ENCODE data around the gene SLC6A11. TPM values are rescaled to one million over a fixed set of nuclear protein-coding genes. Genes with fewer than 3 reads are reported as not detected.

SLC6A11 gene
- total and polyA plus RNA-seq, 2 of the 13 experiments (the other 11 are each of a cell fraction or from before 2014, with no cell fraction given): 17.9 to 34.5 TPM

- TF ChIP-seq HNRNPUL1 (IDR thresholded peaks at IDR 0.05; ENCODE audit: low read depth, low read length): no peak
- peak; percentile 74; the same call in 1 of the 2 replicates for TF ChIP-seq ZMYM3 (CRISPR knock-in tag; IDR thresholded peaks at IDR 0.05)
- TF ChIP-seq, protein P1, sequence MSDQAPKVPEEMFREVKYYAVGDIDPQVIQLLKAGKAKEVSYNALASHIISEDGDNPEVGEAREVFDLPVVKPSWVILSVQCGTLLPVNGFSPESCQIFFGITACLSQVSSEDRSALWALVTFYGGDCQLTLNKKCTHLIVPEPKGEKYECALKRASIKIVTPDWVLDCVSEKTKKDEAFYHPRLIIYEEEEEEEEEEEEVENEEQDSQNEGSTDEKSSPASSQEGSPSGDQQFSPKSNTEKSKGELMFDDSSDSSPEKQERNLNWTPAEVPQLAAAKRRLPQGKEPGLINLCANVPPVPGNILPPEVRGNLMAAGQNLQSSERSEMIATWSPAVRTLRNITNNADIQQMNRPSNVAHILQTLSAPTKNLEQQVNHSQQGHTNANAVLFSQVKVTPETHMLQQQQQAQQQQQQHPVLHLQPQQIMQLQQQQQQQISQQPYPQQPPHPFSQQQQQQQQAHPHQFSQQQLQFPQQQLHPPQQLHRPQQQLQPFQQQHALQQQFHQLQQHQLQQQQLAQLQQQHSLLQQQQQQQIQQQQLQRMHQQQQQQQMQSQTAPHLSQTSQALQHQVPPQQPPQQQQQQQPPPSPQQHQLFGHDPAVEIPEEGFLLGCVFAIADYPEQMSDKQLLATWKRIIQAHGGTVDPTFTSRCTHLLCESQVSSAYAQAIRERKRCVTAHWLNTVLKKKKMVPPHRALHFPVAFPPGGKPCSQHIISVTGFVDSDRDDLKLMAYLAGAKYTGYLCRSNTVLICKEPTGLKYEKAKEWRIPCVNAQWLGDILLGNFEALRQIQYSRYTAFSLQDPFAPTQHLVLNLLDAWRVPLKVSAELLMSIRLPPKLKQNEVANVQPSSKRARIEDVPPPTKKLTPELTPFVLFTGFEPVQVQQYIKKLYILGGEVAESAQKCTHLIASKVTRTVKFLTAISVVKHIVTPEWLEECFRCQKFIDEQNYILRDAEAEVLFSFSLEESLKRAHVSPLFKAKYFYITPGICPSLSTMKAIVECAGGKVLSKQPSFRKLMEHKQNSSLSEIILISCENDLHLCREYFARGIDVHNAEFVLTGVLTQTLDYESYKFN (CRISPR knock-in tag; conservative IDR thresholded peaks at IDR 0.05): peak; percentile 87
- TF ChIP-seq RXRB (CRISPR knock-in tag; IDR thresholded peaks at IDR 0.05; ENCODE audit: borderline replicate concordance): peak; percentile 50; the same call in 1 of the 2 replicates
- no peak for TF ChIP-seq ZNF496 (CRISPR knock-in tag; IDR thresholded peaks at IDR 0.05; ENCODE audit: insufficient replicate concordance)
- no peak for TF ChIP-seq CREB1 (IDR thresholded peaks at IDR 0.05)
- peak; percentile 39 for TF ChIP-seq CREB1 (CRISPR knock-in tag; IDR thresholded peaks at IDR 0.05)
- 0 out of 2 replicates have a peak, but pooled peaks have one; percentile 35 for TF ChIP-seq ZNF317 (CRISPR knock-in tag; IDR thresholded peaks at IDR 0.05)
- TF ChIP-seq HOXA3 (CRISPR knock-in tag; IDR thresholded peaks at IDR 0.05): peak; percentile 50; the same call in 1 of the 2 replicates
- TF ChIP-seq MEF2D (CRISPR knock-in tag; IDR thresholded peaks at IDR 0.05): 0 out of 2 replicates have a peak, but pooled peaks have one; percentile 28
- TF ChIP-seq ONECUT2 (CRISPR knock-in tag; IDR thresholded peaks at IDR 0.05): peak; percentile 97
- TF ChIP-seq TBX2 (CRISPR knock-in tag; IDR thresholded peaks at IDR 0.05; ENCODE audit: borderline replicate concordance): 0 out of 2 replicates have a peak, but pooled peaks have one; percentile 27
- no peak for TF ChIP-seq SP2 (CRISPR knock-in tag; IDR thresholded peaks at IDR 0.05)
- no peak for TF ChIP-seq KDM4B (CRISPR knock-in tag; IDR thresholded peaks at IDR 0.05)
- TF ChIP-seq, protein P2, sequence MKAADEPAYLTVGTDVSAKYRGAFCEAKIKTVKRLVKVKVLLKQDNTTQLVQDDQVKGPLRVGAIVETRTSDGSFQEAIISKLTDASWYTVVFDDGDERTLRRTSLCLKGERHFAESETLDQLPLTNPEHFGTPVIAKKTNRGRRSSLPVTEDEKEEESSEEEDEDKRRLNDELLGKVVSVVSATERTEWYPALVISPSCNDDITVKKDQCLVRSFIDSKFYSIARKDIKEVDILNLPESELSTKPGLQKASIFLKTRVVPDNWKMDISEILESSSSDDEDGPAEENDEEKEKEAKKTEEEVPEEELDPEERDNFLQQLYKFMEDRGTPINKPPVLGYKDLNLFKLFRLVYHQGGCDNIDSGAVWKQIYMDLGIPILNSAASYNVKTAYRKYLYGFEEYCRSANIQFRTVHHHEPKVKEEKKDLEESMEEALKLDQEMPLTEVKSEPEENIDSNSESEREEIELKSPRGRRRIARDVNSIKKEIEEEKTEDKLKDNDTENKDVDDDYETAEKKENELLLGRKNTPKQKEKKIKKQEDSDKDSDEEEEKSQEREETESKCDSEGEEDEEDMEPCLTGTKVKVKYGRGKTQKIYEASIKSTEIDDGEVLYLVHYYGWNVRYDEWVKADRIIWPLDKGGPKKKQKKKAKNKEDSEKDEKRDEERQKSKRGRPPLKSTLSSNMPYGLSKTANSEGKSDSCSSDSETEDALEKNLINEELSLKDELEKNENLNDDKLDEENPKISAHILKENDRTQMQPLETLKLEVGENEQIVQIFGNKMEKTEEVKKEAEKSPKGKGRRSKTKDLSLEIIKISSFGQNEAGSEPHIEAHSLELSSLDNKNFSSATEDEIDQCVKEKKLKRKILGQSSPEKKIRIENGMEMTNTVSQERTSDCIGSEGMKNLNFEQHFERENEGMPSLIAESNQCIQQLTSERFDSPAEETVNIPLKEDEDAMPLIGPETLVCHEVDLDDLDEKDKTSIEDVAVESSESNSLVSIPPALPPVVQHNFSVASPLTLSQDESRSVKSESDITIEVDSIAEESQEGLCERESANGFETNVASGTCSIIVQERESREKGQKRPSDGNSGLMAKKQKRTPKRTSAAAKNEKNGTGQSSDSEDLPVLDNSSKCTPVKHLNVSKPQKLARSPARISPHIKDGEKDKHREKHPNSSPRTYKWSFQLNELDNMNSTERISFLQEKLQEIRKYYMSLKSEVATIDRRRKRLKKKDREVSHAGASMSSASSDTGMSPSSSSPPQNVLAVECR (CRISPR knock-in tag; IDR thresholded peaks at IDR 0.05; ENCODE audit: borderline replicate concordance): peak; percentile 21; the same call in 1 of the 2 replicates
- peak in 1 of 2 experiments; percentile 27; a peak in 1 of 4 replicates for TF ChIP-seq EP300 (IDR thresholded peaks at IDR 0.05; ENCODE audit: low read depth in 2 of 2, low read length in 2 of 2)
- no peak for TF ChIP-seq EP300 (CRISPR knock-in tag; IDR thresholded peaks at IDR 0.05; ENCODE audit: borderline replicate concordance)
- peak; percentile 58 for TF ChIP-seq PITX1 (CRISPR knock-in tag; IDR thresholded peaks at IDR 0.05)
- peak; percentile 82 for TF ChIP-seq ZNF629 (CRISPR knock-in tag; conservative IDR thresholded peaks at IDR 0.05)
- TF ChIP-seq ZBTB20 (CRISPR knock-in tag; IDR thresholded peaks at IDR 0.05; ENCODE audit: borderline replicate concordance, low read depth): 0 out of 2 replicates have a peak, but pooled peaks have one; percentile 19
- TF ChIP-seq PPARG (CRISPR knock-in tag; conservative IDR thresholded peaks at IDR 0.05): peak; percentile 67; the same call in 1 of the 2 replicates
- no peak for TF ChIP-seq ZNF441 (CRISPR knock-in tag; IDR thresholded peaks at IDR 0.05; ENCODE audit: borderline replicate concordance)
- 0 out of 2 replicates have a peak, but pooled peaks have one; percentile 28 for TF ChIP-seq AKAP8 (CRISPR knock-in tag; IDR thresholded peaks at IDR 0.05)
These were observed 6.9 kb downstream of the SLC6A11 start (continued) for GRCh38 chr3:10822708-10823515.

All from HepG2 (cell line).